PC-9 (cell line): Measurements from ENCODE around the gene FLAD1.

ENCODE experiments used
- CTCF ChIP-seq: fragments of 200-600 bp; sonication (generic); conservative IDR thresholded peaks from 2 replicates; pipeline ENCODE4 v1.6.1; 2017; ENCODE audit warnings: mixed run types, antibody characterized with exemption, mild to moderate bottlenecking, moderate library complexity
- EZH2 ChIP-seq: fragments of 200-600 bp; sonication (generic); IDR thresholded peaks from 2 replicates; pipeline ENCODE4 v1.8.0; 2017; ENCODE audit warnings: antibody characterized with exemption, low read depth

DNA sequence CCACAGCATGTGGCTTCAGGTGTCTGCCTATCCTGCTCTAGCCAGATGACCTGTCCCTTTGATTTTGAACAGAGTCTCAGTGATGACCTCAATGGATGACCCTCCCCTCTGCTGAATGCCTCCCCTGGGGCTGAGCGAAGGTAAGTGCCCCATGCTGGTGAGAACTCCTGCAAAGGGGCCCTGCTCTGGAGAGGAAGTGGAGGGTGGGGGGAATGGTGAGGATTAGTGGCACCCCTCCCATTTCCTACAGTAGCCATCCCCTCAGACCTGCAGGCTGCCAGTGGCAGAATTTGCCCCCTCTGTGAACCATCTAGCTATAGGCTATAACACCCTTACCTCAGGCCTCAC lies 43.0 kb upstream of the FLAD1 start:
- TF ChIP-seq CTCF (no peak), EZH2 (no peak)
